Natural killer cell treated with Interleukin-12 subunit alpha and Interleukin-12 subunit beta and Interleukin-15 and Interleukin-18, amount 100 ng/mL, for 72 hours (primary cell): ENCODE data around the gene MSS51. TPM values are rescaled to one million over a fixed set of nuclear protein-coding genes. Genes with fewer than 3 reads are reported as not detected.

ENCODE experiments used
- total RNA-seq, 2 donors: library from RNA; stranded (reverse); gene quantifications; one replicate each; pipeline ENCODE4 v1.2.3, GENCODE V29; 2022

Gene MSS51
- total RNA-seq, 2 donors from 2014 or later, result 4.4 to 8.5 TPM

Other genes with a start within 250 kb of the MSS51 start
- gene DNAJC9, start 186.3 kb downstream of the MSS51 start, total RNA-seq, result 10 to 100 TPM; 38.8 to 68.9 TPM
- 100 to 1,000 TPM in 1 of 2 donors, 10 to 100 TPM in 1; 83.1 to 118 TPM for gene MRPS16, start 180.9 kb downstream of the MSS51 start, total RNA-seq
- gene CFAP70, start 74.7 kb downstream of the MSS51 start, total RNA-seq, result 1 to 10 TPM in 1 of 2 donors, under 1 TPM in 1; 0.50 to 1.5 TPM
- gene ANXA7, start 19.5 kb downstream of the MSS51 start, total RNA-seq, result 100 to 1,000 TPM; 104 to 123 TPM
- 10 to 100 TPM; 47.7 to 51.0 TPM for gene PPP3CB, start 62.5 kb upstream of the MSS51 start, total RNA-seq
- 10 to 100 TPM in 1 of 2 donors, 1 to 10 TPM in 1; 9.3 to 18.1 TPM for gene USP54, start 157.8 kb upstream of the MSS51 start, total RNA-seq
- not detected for gene MYOZ1, start 207.9 kb upstream of the MSS51 start, total RNA-seq
- gene SYNPO2L, start 222.5 kb upstream of the MSS51 start, total RNA-seq, result not detected